ENCODE results near the gene OTOR.

OTOR gene

GRCh38 chr20:16713066-16713465 is 35.1 kb upstream of the OTOR start:
- no peaks in the 10 kb centered on the region for H3K9me2 ChIP-seq (replicated peaks; ENCODE audit: insufficient read depth, low read length)
- no peak overlapping the region for H3K27ac ChIP-seq (ENCODE audit: low read depth, low read length)
- no peaks in the 10 kb centered on the region for H3K27me3 ChIP-seq (ENCODE audit: low read length)
- H3K4me2 ChIP-seq (ENCODE audit: low read depth, low read length, poor library complexity, severe bottlenecking), result no peak overlapping the region
- no peaks in the 10 kb centered on the region for H4K20me1 ChIP-seq (ENCODE audit: low read depth, low read length)
- H3K4me3 ChIP-seq (ENCODE audit: insufficient read depth, low read length, poor library complexity, severe bottlenecking), result no peak overlapping the region
- no peaks in the 10 kb centered on the region for H3K9me3 ChIP-seq (ENCODE audit: insufficient read depth, low read length)
- no peak for TF ChIP-seq CTCF (IDR thresholded peaks at IDR 0.05; ENCODE audit: insufficient read depth, low read length, poor library complexity, severe bottlenecking)
- no peak for TF ChIP-seq EZH2phosphoT487 (conservative IDR thresholded peaks at IDR 0.05; ENCODE audit: low read length)
- H3F3A ChIP-seq (ENCODE audit: insufficient read depth), result no peaks in the 10 kb centered on the region
- H3K36me3 ChIP-seq (ENCODE audit: low read length), result no peaks in the 10 kb centered on the region
- no peaks in the 10 kb centered on the region for H3K79me2 ChIP-seq (ENCODE audit: insufficient read depth, low read length)
- H2AFZ ChIP-seq (ENCODE audit: low read depth, low read length, severe bottlenecking), result no peak overlapping the region
- H3K9ac ChIP-seq (ENCODE audit: low read length), result no peak overlapping the region

GRCh38 chr20:16714242-16714641 is 33.9 kb upstream of the OTOR start:
- TF ChIP-seq CTCF (IDR thresholded peaks at IDR 0.05; ENCODE audit: insufficient read depth, low read length, poor library complexity, severe bottlenecking) (no peak), EZH2phosphoT487 (conservative IDR thresholded peaks at IDR 0.05; ENCODE audit: low read length) (no peak)
- Histone ChIP-seq H3K4me2 (ENCODE audit: low read depth, low read length, poor library complexity, severe bottlenecking) (no peak overlapping the region), H3K79me2 (ENCODE audit: insufficient read depth, low read length) (no peaks in the 10 kb centered on the region), H3F3A (ENCODE audit: insufficient read depth) (no peaks in the 10 kb centered on the region), H2AFZ (ENCODE audit: low read depth, low read length, severe bottlenecking) (no peak overlapping the region), H3K27ac (ENCODE audit: low read depth, low read length) (no peak overlapping the region), H3K4me3 (ENCODE audit: insufficient read depth, low read length, poor library complexity, severe bottlenecking) (no peak overlapping the region), H3K9ac (ENCODE audit: low read length) (no peak overlapping the region), H3K27me3 (ENCODE audit: low read length) (no peaks in the 10 kb centered on the region), H4K20me1 (ENCODE audit: low read depth, low read length) (no peaks in the 10 kb centered on the region), H3K9me2 (replicated peaks; ENCODE audit: insufficient read depth, low read length) (no peaks in the 10 kb centered on the region), H3K36me3 (ENCODE audit: low read length) (no peaks in the 10 kb centered on the region), H3K9me3 (ENCODE audit: insufficient read depth, low read length) (no peaks in the 10 kb centered on the region)

- Histone ChIP-seq H3K4me3 (ENCODE audit: insufficient read depth, low read length, poor library complexity, severe bottlenecking) (no peak overlapping the region), H3K4me2 (ENCODE audit: low read depth, low read length, poor library complexity, severe bottlenecking) (no peak overlapping the region), H2AFZ (ENCODE audit: low read depth, low read length, severe bottlenecking) (no peak overlapping the region), H3F3A (ENCODE audit: insufficient read depth) (no peaks in the 10 kb centered on the region), H3K9me3 (ENCODE audit: insufficient read depth, low read length) (no peaks in the 10 kb centered on the region), H3K27ac (ENCODE audit: low read depth, low read length) (no peak overlapping the region), H3K36me3 (ENCODE audit: low read length) (no peaks in the 10 kb centered on the region), H3K9ac (ENCODE audit: low read length) (no peak overlapping the region), H4K20me1 (ENCODE audit: low read depth, low read length) (no peaks in the 10 kb centered on the region), H3K9me2 (replicated peaks; ENCODE audit: insufficient read depth, low read length) (no peaks in the 10 kb centered on the region), H3K79me2 (ENCODE audit: insufficient read depth, low read length) (no peaks in the 10 kb centered on the region), H3K27me3 (ENCODE audit: low read length) (no peaks in the 10 kb centered on the region)
- TF ChIP-seq EZH2phosphoT487 (conservative IDR thresholded peaks at IDR 0.05; ENCODE audit: low read length) (no peak), CTCF (IDR thresholded peaks at IDR 0.05; ENCODE audit: insufficient read depth, low read length, poor library complexity, severe bottlenecking) (no peak)
Measured at GRCh38 chr20:16714751-16715150, 33.4 kb upstream of the OTOR start.

Measured in SU-DHL-6 (cell line).